ENCODE results near the gene LGALS7. TPM values are rescaled to one million over a fixed set of nuclear protein-coding genes. Genes with fewer than 3 reads are reported as not detected.

Gene LGALS7
- total and polyA plus RNA-seq, 2 of the 13 experiments (the other 11 are each of a cell fraction or from before 2014, with no cell fraction given), result 0.73 TPM; not detected in 1

- TF ChIP-seq ZNF510 (CRISPR knock-in tag; IDR thresholded peaks at IDR 0.05; ENCODE audit: low read depth), result no peak
- TF ChIP-seq ZNF512 (CRISPR knock-in tag; IDR thresholded peaks at IDR 0.05), result no peak
- no peak for TF ChIP-seq HOMEZ (CRISPR knock-in tag; IDR thresholded peaks at IDR 0.05; ENCODE audit: low read depth)
- TF ChIP-seq POLR2G (IDR thresholded peaks at IDR 0.05; ENCODE audit: low read depth, low read length), result peak; percentile 69
- no peak for TF ChIP-seq ZBTB3 (CRISPR knock-in tag; IDR thresholded peaks at IDR 0.05; ENCODE audit: borderline replicate concordance, low read depth)
- no peak for TF ChIP-seq KMT2A (CRISPR knock-in tag; IDR thresholded peaks at IDR 0.05)
- TF ChIP-seq XRCC5 (optimal IDR thresholded peaks at IDR 0.05; ENCODE audit: low read length), result peak; percentile 81
- no peak for TF ChIP-seq ZNF468 (CRISPR knock-in tag; IDR thresholded peaks at IDR 0.05)
- no peak for TF ChIP-seq ZNF136 (CRISPR knock-in tag; IDR thresholded peaks at IDR 0.05; ENCODE audit: low read depth)
- TF ChIP-seq ZFP36L1 (CRISPR knock-in tag; IDR thresholded peaks at IDR 0.05), result peak; percentile 59; the same call in 1 of the 2 replicates
- TF ChIP-seq ZNF552 (CRISPR knock-in tag; IDR thresholded peaks at IDR 0.05; ENCODE audit: borderline replicate concordance), result no peak
- peak; percentile 60 for TF ChIP-seq HNF4A (CRISPR knock-in tag; IDR thresholded peaks at IDR 0.05)
- peak; percentile 73 for TF ChIP-seq SAP130 (CRISPR knock-in tag; IDR thresholded peaks at IDR 0.05; ENCODE audit: low read depth)
- no peak for TF ChIP-seq ZNF768 (CRISPR knock-in tag; IDR thresholded peaks at IDR 0.05)
- peak; percentile 76; the same call in 1 of the 2 replicates for TF ChIP-seq RXRB (CRISPR knock-in tag; IDR thresholded peaks at IDR 0.05; ENCODE audit: borderline replicate concordance)
- peak; percentile 52; the same call in 1 of the 2 replicates for TF ChIP-seq ARNTL (CRISPR knock-in tag; IDR thresholded peaks at IDR 0.05)
- TF ChIP-seq ZFYVE20 (CRISPR knock-in tag; IDR thresholded peaks at IDR 0.05; ENCODE audit: borderline replicate concordance, low read depth), result no peak
- peak; percentile 81 for TF ChIP-seq HOXA3 (CRISPR knock-in tag; IDR thresholded peaks at IDR 0.05)
- TF ChIP-seq TP53 (CRISPR knock-in tag; conservative IDR thresholded peaks at IDR 0.05), result no peak
- TF ChIP-seq GATAD2A (CRISPR knock-in tag; IDR thresholded peaks at IDR 0.05), result peak; percentile 94
- peak; percentile 59 for TF ChIP-seq AGO1 (IDR thresholded peaks at IDR 0.05; ENCODE audit: low read depth, low read length, poor library complexity, severe bottlenecking)
- TF ChIP-seq FOSL2 (CRISPR knock-in tag; IDR thresholded peaks at IDR 0.05), result peak; percentile 39; the same call in 1 of the 2 replicates
- TF ChIP-seq, protein P1, sequence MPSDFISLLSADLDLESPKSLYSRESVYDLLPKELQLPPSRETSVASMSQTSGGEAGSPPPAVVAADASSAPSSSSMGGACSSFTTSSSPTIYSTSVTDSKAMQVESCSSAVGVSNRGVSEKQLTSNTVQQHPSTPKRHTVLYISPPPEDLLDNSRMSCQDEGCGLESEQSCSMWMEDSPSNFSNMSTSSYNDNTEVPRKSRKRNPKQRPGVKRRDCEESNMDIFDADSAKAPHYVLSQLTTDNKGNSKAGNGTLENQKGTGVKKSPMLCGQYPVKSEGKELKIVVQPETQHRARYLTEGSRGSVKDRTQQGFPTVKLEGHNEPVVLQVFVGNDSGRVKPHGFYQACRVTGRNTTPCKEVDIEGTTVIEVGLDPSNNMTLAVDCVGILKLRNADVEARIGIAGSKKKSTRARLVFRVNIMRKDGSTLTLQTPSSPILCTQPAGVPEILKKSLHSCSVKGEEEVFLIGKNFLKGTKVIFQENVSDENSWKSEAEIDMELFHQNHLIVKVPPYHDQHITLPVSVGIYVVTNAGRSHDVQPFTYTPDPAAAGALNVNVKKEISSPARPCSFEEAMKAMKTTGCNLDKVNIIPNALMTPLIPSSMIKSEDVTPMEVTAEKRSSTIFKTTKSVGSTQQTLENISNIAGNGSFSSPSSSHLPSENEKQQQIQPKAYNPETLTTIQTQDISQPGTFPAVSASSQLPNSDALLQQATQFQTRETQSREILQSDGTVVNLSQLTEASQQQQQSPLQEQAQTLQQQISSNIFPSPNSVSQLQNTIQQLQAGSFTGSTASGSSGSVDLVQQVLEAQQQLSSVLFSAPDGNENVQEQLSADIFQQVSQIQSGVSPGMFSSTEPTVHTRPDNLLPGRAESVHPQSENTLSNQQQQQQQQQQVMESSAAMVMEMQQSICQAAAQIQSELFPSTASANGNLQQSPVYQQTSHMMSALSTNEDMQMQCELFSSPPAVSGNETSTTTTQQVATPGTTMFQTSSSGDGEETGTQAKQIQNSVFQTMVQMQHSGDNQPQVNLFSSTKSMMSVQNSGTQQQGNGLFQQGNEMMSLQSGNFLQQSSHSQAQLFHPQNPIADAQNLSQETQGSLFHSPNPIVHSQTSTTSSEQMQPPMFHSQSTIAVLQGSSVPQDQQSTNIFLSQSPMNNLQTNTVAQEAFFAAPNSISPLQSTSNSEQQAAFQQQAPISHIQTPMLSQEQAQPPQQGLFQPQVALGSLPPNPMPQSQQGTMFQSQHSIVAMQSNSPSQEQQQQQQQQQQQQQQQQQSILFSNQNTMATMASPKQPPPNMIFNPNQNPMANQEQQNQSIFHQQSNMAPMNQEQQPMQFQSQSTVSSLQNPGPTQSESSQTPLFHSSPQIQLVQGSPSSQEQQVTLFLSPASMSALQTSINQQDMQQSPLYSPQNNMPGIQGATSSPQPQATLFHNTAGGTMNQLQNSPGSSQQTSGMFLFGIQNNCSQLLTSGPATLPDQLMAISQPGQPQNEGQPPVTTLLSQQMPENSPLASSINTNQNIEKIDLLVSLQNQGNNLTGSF (CRISPR knock-in tag; IDR thresholded peaks at IDR 0.05), result no peak
Observed at GRCh38 chr19:38721979-38722773, 51.1 kb downstream of the LGALS7 start (continued).

Measured in HepG2 (cell line).